Brain microvascular endothelial cell (primary cell): Measurements from ENCODE around the gene CKS1B.

Experiments
- DNase-seq: peaks from one replicate; pipeline ENCODE4 v3.0.0-alpha.2; 2020
- H3K27ac ChIP-seq: fragments of 250-450 bp; sonication (Bioruptor Pico); 2 replicates; pipeline ENCODE4 v1.5.1; 2020; ENCODE audit warnings: mild to moderate bottlenecking, moderate library complexity
- H3K27me3 ChIP-seq: fragments of 250-450 bp; sonication (Bioruptor Pico); replicated peaks from 2 replicates; pipeline ENCODE4 v1.5.1; 2020; ENCODE audit warnings: mild to moderate bottlenecking
- H3K36me3 ChIP-seq: fragments of 250-450 bp; sonication (Bioruptor Pico); replicated peaks from 2 replicates; pipeline ENCODE4 v1.5.1; 2020; ENCODE audit warnings: mild to moderate bottlenecking
- H3K4me3 ChIP-seq: 2 replicates; pipeline ENCODE4 v1.5.1; 2011; ENCODE audit warnings: low read depth, mild to moderate bottlenecking, control low read depth, low read length, moderate library complexity
- in situ Hi-C: cut with HindIII; loops from 2 replicates; pipeline ENCODE4 v1.10.0; 2017; ENCODE audit warnings: low sequenced_read_pairs, low pct_ligation_motif_present
- TF ChIP-seq, protein P1 (sequence below): IDR thresholded peaks from 2 replicates; pipeline ENCODE4 v1.5.1; 2011; ENCODE audit warnings: low read depth, mild to moderate bottlenecking, moderate library complexity, low read length, control low read depth, inconsistent platforms; ENCODE audit errors: missing control alignments

CKS1B gene

DNA sequence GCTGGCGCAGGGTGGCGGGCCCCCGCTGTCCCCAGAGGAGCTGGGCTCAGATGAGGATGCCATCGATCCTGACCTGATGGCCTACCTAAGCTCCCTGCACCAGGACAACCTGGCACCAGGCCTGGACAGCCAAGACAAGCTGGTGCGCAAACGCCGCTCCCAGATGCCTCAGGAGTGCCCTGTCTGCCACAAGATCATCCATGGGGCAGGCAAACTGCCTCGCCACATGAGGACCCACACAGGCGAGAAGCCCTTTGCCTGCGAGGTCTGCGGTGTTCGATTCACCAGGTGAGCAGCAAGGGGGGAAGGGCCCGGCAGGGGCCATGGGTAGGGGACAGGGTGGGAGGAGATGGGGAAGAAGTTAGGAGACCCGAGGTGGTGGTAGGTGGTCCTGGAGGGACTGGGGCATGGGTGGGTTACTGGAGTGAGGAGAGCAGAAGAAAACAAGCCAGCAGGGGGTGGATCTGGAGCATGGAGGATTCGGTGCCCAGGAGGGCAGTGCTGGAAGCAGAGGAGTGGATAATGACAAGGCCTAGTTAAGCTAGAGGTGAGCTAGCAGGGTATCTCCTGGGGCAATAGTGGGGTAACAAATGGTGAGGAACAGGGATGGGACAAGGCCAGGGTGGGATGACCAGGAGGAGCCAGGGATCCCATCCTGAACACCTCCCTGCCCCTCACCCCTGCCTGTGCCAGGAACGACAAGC lies 41.2 kb downstream of the CKS1B start:
- in situ Hi-C loops: no loop called here
- TF ChIP-seq, protein P1, sequence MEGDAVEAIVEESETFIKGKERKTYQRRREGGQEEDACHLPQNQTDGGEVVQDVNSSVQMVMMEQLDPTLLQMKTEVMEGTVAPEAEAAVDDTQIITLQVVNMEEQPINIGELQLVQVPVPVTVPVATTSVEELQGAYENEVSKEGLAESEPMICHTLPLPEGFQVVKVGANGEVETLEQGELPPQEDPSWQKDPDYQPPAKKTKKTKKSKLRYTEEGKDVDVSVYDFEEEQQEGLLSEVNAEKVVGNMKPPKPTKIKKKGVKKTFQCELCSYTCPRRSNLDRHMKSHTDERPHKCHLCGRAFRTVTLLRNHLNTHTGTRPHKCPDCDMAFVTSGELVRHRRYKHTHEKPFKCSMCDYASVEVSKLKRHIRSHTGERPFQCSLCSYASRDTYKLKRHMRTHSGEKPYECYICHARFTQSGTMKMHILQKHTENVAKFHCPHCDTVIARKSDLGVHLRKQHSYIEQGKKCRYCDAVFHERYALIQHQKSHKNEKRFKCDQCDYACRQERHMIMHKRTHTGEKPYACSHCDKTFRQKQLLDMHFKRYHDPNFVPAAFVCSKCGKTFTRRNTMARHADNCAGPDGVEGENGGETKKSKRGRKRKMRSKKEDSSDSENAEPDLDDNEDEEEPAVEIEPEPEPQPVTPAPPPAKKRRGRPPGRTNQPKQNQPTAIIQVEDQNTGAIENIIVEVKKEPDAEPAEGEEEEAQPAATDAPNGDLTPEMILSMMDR: no peak
- no peaks in the 10 kb centered on the region for H3K27me3 ChIP-seq
- H3K27ac ChIP-seq: no peak overlapping the region
- H3K4me3 ChIP-seq: no peak overlapping the region
- DNase-seq: no peak
- peaks cover 20% of the 10 kb centered on the region for H3K36me3 ChIP-seq

- TF ChIP-seq, protein P1: no peak
- Histone ChIP-seq H3K36me3 (peaks cover 20% of the 10 kb centered on the region), H3K27me3 (no peaks in the 10 kb centered on the region), H3K27ac (no peak overlapping the region), H3K4me3 (no peak overlapping the region)
- no peak for DNase-seq
- in situ Hi-C loops: no loop called here
Measured at GRCh38 chr1:155016231-155016831, 41.9 kb downstream of the CKS1B start.

GRCh38 chr1:155017041-155017945 lies 42.8 kb downstream of the CKS1B start:
- TF ChIP-seq, protein P1: peak; percentile 99
- H3K36me3 ChIP-seq: peaks cover 20% of the 10 kb centered on the region
- H3K4me3 ChIP-seq: peak overlapping the region; percentile 43
- in situ Hi-C loops: no loop called here
- peak overlapping the region; percentile 46 for H3K27ac ChIP-seq
- H3K27me3 ChIP-seq: no peaks in the 10 kb centered on the region
- DNase-seq: peak; percentile 64

DNA sequence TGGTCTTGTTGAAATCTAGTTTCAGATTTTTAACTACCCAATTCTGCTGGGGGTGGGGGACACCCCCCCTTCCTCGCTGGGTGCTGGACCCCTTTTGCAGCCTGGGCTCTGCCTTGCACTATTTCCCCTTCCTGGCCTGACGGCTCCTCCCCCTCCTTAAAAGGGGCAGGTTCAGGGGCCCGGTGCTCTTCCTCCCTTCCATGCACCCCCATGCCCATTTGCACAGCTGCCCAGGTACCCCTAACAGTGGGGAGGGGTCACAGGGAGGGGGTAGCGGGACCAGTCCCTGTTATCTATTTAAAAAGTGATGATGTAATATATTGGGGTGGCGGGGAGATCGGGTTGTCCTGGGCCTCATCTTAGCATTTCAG lies 43.5 kb downstream of the CKS1B start:
- no peaks in the 10 kb centered on the region for H3K27me3 ChIP-seq
- DNase-seq: no peak
- TF ChIP-seq, protein P1: no peak
- in situ Hi-C loops: no loop called here
- H3K36me3 ChIP-seq: peaks cover 20% of the 10 kb centered on the region
- peak overlapping the region; percentile 43 for H3K4me3 ChIP-seq
- H3K27ac ChIP-seq: no peak overlapping the region

DNA sequence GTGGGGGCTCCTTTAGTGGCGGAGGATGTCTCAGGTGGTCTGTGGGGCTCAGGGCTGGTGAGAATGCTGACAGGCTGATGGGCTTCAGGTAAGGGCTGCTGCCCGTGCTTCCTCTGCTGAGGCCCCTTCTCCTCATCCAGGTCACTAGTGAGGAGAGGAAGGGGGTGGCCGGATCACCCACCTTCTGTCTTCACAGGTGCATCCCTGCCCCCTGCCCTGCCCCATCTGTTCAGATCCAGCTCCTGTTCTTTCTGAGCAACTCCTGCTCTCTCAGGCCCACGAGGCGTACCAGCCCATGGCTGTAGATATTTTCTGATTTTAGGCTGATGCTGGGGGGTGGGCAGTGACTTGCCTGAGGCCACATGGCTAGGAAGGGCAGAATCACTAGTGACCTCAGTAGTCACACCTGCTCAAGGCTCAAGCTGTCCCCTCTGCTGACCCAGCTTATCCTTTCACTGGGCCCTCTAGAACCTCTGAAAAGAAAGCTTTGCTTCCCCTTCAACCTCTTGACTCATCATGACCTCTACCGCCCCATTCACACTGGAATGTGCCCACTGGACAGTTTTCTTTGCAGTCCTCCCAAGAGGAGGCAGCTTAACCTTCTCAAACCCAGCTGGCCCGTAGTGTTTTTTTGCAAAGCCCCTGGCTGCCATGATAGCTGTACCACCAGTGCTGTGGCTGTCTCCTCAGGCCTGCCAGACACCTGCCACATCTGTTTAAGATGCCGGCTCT lies 44.3 kb downstream of the CKS1B start:
- Histone ChIP-seq H3K27me3 (no peaks in the 10 kb centered on the region), H3K36me3 (peaks cover 20% of the 10 kb centered on the region), H3K4me3 (no peak overlapping the region), H3K27ac (no peak overlapping the region)
- in situ Hi-C loops: no loop called here
- TF ChIP-seq, protein P1: no peak
- DNase-seq: no peak
